ENCODE data around the gene ITPR1. TPM values are rescaled to one million over a fixed set of nuclear protein-coding genes. Genes with fewer than 3 reads are reported as not detected.

ITPR1 gene
- total RNA-seq, 1 donor from 2014 or later = 6.7 TPM

GRCh38 chr3:4756855-4757574, 263.9 kb downstream of the ITPR1 start:
- Histone ChIP-seq H4K20me1 (ENCODE audit: insufficient read depth, low read length) (no peaks in the 10 kb centered on the region), H3K9ac (ENCODE audit: low read length) (no peak overlapping the region), H3K27me3 (ENCODE audit: insufficient read depth, low read length) (peaks cover 4% of the 10 kb centered on the region), H3K27ac (ENCODE audit: low read depth, low read length) (no peak overlapping the region), H3K4me3 (ENCODE audit: insufficient read depth, low read depth, low read length) (no peak overlapping the region), H3K4me2 (ENCODE audit: low read length) (no peak overlapping the region), H3K36me3 (ENCODE audit: insufficient read depth, low read length) (no peaks in the 10 kb centered on the region), H3K79me2 (ENCODE audit: insufficient read depth, low read length) (no peaks in the 10 kb centered on the region), H3K9me3 (ENCODE audit: insufficient read depth, low read depth, low read length) (no peaks in the 10 kb centered on the region), H2AFZ (ENCODE audit: low read depth, low read length) (no peak overlapping the region), H3K4me1 (ENCODE audit: insufficient read depth, low read length) (peaks cover 3% of the 10 kb centered on the region)
- FAIRE-seq (no peak), DNase-seq (ENCODE audit: low read depth) (no peak)
- peaks cover 11% of the 10 kb centered on the region for H3K36me3 Mint-ChIP-seq (ENCODE audit: low read depth, unreplicated experiment)
- H3K9me3 Mint-ChIP-seq (ENCODE audit: unreplicated experiment) = peaks cover 3% of the 10 kb centered on the region
- TF ChIP-seq CTCF (IDR thresholded peaks at IDR 0.05; ENCODE audit: insufficient read depth, low read depth, low read length) (no peak), EZH2 (IDR thresholded peaks at IDR 0.05; ENCODE audit: insufficient read depth, low read length) (no peak)
- no peak overlapping the region for H3K27ac Mint-ChIP-seq (ENCODE audit: unreplicated experiment)
- H3K27me3 Mint-ChIP-seq (ENCODE audit: low read depth, unreplicated experiment) = peaks cover 4% of the 10 kb centered on the region
- peaks cover 9% of the 10 kb centered on the region for H3K4me1 Mint-ChIP-seq (ENCODE audit: low read depth, unreplicated experiment)
- H3K4me3 Mint-ChIP-seq (ENCODE audit: unreplicated experiment) = no peak overlapping the region

GRCh38 chr3:4757575-4758248, 264.6 kb downstream of the ITPR1 start:
- no peak overlapping the region for H2AFZ ChIP-seq (ENCODE audit: low read depth, low read length)
- no peak for TF ChIP-seq EZH2 (IDR thresholded peaks at IDR 0.05; ENCODE audit: insufficient read depth, low read length)
- no peak for TF ChIP-seq CTCF (IDR thresholded peaks at IDR 0.05; ENCODE audit: insufficient read depth, low read depth, low read length)
- peaks cover 4% of the 10 kb centered on the region for H3K27me3 Mint-ChIP-seq (ENCODE audit: low read depth, unreplicated experiment)

More at GRCh38 chr3:4757575-4758248, 264.6 kb downstream of the ITPR1 start:
- Mint-ChIP-seq H3K36me3 (ENCODE audit: low read depth, unreplicated experiment) (peaks cover 11% of the 10 kb centered on the region), H3K9me3 (ENCODE audit: unreplicated experiment) (peaks cover 3% of the 10 kb centered on the region), H3K4me3 (ENCODE audit: unreplicated experiment) (no peak overlapping the region), H3K4me1 (ENCODE audit: low read depth, unreplicated experiment) (peaks cover 7% of the 10 kb centered on the region), H3K27ac (ENCODE audit: unreplicated experiment) (no peak overlapping the region)
- DNase-seq (ENCODE audit: low read depth) (no peak), FAIRE-seq (no peak)
- Histone ChIP-seq H3K9ac (ENCODE audit: low read length) (no peak overlapping the region), H3K4me2 (ENCODE audit: low read length) (no peak overlapping the region), H3K4me3 (ENCODE audit: insufficient read depth, low read depth, low read length) (no peak overlapping the region), H3K27me3 (ENCODE audit: insufficient read depth, low read length) (peaks cover 4% of the 10 kb centered on the region), H3K36me3 (ENCODE audit: insufficient read depth, low read length) (no peaks in the 10 kb centered on the region), H3K27ac (ENCODE audit: low read depth, low read length) (no peak overlapping the region), H3K79me2 (ENCODE audit: insufficient read depth, low read length) (no peaks in the 10 kb centered on the region), H3K9me3 (ENCODE audit: insufficient read depth, low read depth, low read length) (no peaks in the 10 kb centered on the region), H4K20me1 (ENCODE audit: insufficient read depth, low read length) (no peaks in the 10 kb centered on the region), H3K4me1 (ENCODE audit: insufficient read depth, low read length) (no peaks in the 10 kb centered on the region)
